Amniotic stem cell (primary cell): ENCODE results near the gene PSMC2.

Experiments
- DNase-seq: peaks from one replicate; lab custom pipeline; 2025; lab: John Stamatoyannopoulos, UW

The PSMC2 gene

DNA sequence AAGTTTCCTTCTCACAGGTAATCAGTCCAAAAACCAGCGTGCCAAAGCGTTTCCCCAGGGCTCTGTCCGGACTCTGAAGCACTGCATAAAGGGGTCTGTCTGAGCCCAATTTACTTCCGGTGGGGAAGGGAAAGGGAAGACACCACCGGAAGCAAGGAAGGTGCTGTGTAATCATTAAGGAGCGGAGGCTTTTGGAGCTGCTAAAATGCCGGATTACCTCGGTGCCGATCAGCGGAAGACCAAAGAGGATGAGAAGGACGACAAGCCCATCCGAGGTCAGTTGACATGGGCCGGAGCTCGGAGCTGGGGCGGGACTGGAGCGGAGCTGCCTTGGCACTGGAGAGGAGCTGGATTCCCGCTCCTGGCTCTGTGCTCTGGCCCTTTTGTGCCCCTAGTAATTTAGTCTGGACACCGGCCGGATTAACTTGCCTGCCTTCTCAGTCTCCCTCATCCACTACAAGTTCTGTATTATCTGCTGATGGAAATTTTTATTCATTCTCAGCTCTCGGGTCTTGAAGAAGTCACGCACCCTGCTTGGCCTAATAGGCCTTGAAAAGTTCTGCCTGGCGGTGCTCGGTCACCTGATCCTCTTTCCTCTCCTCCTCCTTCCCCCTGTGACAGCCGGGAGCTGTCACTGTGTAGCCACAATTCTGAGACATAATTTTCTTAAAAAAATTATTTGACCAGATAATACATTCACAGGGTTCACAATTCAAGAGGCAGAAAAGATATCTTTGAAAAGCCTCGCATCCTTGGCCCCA, at the start of gene PSMC2:
Gene PSMC2 (plus strand): TSS at position 137 of the 761 bp plus-strand sequence. CDS start 69 bp downstream, at position 206.
- DNase-seq, result peak; percentile 67

DNA sequence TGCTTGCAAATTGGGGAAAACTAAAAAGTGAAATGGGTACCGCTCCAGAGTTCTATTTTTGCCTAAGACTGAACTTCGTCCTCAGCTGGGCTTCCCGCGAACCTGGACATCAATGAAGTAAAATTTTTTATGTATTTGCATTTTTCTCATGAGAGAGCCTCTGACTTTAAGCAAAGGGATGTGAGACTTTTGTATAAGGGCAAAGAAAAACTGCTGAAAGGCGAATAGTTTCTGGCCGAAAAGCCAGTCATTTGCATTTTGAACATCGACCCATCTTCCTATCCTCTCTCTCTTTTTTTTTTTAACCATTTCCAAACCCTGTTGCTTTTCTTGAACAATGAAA, 49.6 kb upstream of the PSMC2 start:
- DNase-seq, result no peak

DNA sequence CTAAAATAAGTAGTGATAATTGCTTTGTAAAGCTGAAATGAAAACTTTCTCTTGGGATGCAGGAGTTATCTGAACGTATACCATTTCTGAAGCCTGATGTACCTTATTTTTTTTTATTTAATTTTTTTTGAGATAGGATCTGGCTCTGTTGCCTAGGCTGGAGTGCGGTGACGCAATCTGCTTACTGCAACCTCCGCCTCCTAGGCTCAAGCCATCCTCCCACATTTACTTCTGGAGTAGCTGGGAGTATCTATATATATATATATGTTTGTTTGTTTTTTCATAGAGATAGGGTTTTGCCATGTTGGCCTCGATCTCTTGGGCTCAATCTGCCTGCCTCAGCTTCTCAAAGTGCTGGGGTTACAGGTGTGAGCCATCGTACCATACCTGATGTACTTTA, 47.8 kb upstream of the PSMC2 start:
- DNase-seq, result no peak

GRCh38 chr7:103301441-103301840, 46.0 kb upstream of the PSMC2 start:
- DNase-seq, result no peak

DNA sequence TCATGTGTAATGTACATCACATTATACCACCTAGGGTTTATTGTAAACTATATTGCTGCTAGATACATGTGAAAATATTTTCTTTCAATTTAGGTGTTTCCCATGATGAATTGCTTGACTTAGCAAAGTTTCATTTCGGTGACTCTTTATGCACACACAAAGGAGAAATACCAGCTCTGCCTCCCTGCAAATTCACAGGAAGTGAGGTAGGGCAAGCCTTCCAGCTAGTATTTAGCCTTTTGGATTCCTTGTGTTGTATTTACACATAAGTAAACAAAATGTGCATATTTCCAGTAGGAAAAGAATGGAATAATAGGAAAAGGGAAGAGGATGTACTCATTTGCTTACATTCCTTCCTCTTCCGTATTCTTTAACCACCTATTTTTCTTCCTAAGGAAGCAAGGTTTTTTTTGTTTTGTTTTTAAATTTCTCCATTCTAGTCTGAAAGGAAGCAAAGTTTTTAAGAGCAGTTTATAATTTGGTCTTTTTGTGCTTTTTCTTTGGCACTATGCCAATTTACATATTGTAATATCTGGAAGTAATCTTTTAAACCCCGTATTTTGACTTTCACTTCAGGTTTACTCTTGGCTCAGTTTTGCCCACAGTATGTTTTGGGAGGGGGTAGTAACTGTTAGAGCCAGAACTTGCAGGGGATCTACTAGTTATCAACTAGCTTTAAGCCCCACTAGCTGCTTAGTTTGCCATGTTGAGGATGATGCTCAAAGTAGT, 39.8 kb upstream of the PSMC2 start:
- DNase-seq, result no peak

GRCh38 chr7:103314852-103315251, 32.6 kb upstream of the PSMC2 start:
- DNase-seq, result no peak

- no peak for DNase-seq
Observed at GRCh38 chr7:103316380-103316941, 31.0 kb upstream of the PSMC2 start.

- no peak for DNase-seq
Observed at GRCh38 chr7:103317009-103317408, 30.4 kb upstream of the PSMC2 start.

DNA sequence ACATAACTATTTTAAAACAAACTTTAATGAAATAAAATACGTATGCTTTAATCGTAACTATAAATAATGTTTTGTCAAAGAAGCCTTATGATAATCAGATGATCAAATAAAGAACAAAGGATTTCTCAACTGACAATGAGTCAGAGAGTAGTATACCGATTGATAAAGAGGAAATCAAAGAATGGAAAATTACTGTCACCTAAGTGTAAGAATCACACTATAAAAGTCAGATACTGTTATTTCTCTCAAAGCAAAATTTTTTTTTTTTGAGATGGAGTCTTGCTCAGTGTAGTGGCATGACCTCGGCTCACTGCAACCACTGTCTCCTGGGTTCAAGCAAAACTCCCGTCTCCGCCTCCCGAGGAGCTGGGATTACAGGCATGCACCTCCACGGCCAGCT, 21.7 kb upstream of the PSMC2 start:
- DNase-seq, result no peak

DNA sequence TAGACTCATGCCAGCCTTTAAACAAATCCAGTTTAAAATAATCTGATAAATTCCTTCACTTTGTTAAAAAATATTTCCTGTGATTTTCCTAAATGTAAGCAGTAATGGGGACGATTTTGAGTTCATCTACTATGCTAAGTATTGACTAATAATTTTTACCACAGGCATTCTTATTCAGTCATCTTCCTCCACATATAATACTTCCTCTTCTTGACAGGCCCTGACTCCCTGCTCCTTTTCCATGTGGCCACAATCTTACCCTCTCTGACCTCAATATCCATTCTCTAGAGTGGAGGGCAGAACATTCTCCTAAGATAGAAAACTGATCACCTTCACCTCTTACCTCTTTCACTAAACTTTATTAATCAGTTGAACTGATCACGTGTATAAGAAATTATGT, 10.7 kb upstream of the PSMC2 start:
- DNase-seq, result no peak

DNA sequence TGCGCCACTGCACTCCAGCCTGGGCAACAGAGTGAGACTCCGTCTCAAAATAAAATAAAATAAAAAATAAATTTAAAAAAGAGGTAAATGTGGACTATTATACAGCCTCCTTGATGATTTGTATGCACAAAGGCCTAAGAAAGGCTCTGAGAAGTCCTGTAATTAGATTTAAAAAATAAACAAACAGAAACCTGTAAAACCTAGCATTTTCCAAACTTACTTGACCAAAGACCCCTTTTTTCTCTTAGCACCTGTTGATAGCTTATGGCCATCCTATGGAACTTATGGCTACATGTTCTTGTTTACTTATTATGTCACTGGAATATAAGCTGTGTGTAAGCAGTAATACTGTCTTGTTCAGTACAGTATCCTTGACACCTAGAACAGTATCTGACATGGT, 8.6 kb upstream of the PSMC2 start:
- no peak for DNase-seq

GRCh38 chr7:103341466-103341865, 6.0 kb upstream of the PSMC2 start:
- no peak for DNase-seq

DNA sequence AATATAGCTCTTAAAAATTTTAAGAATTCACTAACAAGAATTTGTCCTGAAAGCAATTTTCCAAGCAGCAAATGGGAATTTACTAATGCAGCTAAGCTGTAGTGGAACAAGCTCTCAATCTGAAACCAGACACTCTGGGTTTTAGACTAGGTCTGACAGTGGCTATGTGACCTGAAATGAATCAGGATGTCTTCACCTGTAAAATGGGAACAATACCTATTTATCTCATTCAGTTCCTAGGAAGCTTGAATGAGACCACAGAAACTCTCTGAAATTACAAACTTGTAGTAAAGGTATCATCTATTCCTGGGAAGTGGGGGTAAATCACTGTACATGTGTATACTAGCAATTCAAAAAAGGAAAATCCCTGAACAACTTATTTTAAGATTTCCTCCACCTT, 4.1 kb upstream of the PSMC2 start:
- no peak for DNase-seq

DNA sequence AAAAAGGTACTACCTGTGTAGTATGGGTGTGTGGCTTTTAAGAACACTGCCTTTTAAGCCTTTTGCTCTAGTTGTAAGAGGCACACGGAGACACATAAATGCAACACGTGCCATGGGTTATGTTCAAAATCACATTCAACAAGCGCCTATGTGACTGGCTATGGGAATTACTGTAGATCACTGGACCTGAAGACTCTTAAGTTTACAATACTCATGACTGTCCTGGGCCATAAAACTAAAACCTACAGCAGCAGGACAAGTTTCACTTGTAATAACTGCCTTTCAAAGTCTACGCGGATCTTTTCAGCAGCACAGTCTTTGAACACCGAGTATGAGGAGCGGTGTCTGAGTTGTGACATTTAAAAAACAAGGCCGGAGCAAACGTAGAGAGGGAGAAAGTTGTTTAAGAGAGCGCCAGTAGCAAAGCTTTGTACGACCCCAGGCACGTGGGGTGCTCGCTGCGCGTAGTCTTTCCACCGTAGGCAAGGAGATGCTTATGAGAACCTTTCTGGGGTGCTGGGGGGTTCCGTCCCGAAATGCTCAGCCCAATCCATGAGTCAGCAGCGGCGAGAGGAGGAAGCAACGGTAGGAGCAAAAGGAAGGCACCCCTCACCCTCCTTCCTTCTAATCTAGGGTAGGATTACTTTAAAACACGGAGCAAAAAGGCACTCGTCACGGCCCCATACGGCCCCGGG, 3.5 kb upstream of the PSMC2 start:
- DNase-seq, result no peak

DNA sequence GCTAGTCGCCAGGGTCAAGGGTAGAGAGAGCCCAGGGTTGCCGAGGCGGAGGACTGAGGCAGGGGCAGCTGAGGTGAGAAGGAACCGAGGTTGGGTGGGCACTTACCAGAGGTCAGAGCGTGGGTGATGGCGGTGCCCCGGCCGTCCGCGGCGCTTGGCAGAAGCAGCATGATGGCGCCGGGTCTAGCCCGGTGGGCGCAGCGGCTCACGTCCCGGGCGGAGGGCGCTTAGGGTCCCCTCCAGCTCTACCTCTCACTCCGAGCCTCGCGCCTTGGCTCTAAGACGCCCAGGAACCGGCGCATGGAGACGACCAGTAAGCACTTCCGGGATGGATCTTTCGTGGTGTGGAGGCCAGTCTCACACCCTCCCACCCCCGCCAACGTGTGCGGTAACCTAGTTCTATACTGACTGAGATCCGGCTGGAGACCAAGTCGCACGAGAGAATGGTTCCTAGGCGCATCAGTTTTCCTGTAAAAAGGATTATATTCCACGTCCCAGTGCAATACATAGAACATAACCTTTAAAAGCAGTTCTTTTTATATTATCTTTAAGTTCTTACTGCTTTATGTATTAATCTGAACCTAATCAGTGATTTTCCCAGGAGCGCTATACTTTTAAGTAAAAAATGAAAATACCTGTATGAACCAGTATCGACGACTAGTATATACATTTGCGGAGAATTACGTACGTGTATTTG, 2.8 kb upstream of the PSMC2 start, which contains the start of gene DNAJC2:
Gene DNAJC2 (minus strand): TSS at position 315 of the 697 bp plus-strand sequence. CDS start 145 bp downstream, at position 170.
- DNase-seq, result peak; percentile 92

DNA sequence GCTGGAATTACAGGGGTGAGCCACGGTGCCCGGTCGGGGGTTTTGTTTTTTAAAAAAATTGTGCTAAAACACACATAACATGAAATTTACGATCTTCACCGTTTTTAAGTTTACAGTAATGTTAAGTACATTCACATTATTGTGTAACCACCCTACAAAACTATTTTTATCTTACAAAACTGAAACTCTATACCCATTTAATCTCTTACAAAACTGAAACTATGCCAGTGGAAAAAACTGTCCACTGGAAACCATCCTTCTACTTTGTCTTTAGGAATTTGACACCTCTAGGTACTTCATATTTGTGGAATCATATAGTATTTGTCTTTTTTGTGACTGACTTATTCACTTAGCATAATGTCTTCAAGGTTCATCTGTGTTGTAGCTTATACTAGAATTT, 1.0 kb upstream of the PSMC2 start:
- no peak for DNase-seq

DNA sequence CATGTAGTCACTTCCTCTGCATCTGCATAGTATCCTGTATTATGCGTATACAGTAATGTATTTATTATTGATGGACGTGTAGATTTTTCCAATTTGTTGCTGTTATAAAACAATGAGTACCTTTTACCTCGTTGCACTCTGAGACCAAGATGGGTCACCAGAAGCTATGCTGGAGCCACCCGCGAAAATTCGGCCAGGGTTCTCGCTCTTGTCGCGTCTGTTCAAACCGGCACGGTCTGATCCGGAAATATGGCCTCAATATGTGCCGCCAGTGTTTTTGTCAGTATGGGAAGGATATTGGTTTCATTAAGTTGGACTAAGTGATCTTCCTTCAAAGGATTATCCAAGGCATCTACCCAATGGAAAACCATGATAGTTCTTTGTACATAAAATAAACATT, 1.0 kb downstream of the PSMC2 start:
- no peak for DNase-seq

DNA sequence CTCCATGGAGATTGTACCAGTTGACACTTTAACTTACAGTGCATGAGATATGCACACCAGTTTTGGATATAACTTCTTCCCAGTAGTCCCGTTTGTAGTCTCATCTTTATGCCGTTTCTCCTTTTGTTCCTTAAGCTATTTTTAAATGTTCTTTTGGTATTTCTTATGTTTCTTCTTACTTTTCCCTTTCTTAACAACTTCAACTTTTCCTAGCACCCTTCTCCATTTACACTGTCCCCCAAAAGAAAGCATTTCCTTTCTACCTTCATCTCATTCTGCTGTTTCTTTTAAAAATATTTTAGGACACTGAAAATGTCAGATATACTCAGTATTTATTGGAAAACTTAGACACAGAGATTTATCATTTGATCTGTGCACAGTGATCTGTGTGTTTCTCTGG, 1.5 kb downstream of the PSMC2 start:
- no peak for DNase-seq

DNA sequence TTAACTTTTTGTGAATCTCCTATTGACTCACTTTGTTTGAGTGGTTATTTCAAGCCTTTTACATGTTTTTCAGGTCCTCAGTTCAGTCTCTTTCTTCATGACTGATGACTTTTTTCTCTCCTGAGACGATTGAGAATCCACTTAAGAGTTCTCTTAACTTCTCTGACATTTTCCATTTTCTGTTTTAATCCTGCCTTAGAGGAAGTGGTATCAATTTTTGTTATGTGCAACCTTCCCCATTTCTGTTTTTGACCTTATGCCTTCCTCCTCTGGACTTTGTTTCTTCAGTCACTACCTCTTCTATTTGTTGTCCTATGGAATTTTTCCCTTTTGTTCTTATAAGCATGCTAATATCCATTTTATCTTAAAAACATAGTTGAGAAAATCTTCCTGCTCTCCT, 2.4 kb downstream of the PSMC2 start:
- no peak for DNase-seq

GRCh38 chr7:103369432-103369831, 22.0 kb downstream of the PSMC2 start:
- no peak for DNase-seq

DNA sequence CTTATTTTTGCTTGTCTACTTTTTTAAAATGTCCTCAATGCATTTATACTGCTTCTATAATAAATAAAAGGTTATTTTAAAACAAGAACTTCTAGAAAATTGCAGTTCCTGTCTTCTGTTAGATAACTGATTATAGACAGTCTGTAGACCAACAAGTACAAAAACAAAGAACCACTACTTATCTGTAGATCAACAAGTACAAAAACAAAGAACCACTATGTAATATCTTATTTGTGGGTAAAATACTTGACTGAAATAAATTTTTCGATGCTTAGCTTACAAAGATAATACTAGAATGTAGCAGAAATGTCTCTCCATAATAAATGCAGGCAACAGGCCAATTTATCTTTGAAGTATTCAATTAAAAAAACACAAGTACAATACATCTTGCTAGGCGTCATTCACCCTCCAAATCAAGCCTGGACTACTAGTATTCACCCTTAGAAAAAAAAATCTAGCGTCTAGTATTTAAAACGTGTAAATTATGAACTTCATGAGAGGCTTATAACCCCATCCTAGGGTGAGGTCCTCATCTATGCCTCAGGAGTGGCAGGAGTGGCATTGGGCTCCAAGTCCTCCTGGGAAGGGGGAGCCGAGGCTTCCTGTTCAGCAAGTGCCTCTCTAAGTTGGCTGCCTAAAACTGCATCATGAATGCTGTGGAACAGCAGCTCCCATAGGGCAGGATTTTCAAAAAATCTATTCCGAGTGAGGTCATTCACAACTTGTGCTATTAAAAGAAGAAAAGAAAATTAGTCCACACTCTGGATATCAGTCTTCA, 26.6 kb downstream of the PSMC2 start:
- no peak for DNase-seq
